ENCODE measurements around the gene ZNF407.

DNA sequence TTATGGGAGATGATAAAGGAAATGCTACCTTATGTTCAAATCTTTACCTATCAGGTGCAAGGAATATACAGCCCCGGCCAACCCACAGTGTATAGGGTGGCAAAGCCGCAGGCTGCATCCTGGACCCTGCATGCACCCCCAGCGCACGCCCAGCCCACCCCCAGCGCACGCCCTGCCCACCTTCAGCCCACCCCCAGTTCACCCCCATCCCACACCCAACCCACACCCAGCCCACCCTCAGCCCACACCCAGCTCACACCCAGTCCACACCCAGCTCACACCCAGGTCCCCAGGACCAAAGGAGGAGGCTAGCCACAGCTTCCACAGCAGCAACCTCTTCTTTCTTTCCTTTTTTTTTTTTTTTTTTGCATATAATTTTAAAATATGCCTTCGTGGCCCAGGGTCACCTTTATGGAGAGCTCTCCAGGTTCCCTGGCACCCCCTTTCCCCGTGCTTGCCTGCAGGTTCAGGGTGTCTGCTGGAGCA, 490.4 kb downstream of the ZNF407 start:
- no peak for TF ChIP-seq EZH2 (optimal IDR thresholded peaks at IDR 0.05; ENCODE audit: low read depth, low read length)
- TF ChIP-seq, protein P1, sequence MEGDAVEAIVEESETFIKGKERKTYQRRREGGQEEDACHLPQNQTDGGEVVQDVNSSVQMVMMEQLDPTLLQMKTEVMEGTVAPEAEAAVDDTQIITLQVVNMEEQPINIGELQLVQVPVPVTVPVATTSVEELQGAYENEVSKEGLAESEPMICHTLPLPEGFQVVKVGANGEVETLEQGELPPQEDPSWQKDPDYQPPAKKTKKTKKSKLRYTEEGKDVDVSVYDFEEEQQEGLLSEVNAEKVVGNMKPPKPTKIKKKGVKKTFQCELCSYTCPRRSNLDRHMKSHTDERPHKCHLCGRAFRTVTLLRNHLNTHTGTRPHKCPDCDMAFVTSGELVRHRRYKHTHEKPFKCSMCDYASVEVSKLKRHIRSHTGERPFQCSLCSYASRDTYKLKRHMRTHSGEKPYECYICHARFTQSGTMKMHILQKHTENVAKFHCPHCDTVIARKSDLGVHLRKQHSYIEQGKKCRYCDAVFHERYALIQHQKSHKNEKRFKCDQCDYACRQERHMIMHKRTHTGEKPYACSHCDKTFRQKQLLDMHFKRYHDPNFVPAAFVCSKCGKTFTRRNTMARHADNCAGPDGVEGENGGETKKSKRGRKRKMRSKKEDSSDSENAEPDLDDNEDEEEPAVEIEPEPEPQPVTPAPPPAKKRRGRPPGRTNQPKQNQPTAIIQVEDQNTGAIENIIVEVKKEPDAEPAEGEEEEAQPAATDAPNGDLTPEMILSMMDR (IDR thresholded peaks at IDR 0.05; ENCODE audit: low read length), result no peak
- no peak for TF ChIP-seq EZH2phosphoT487 (IDR thresholded peaks at IDR 0.05; ENCODE audit: low read length)

Measured in MM.1S (cell line).